NCI-H748 (cell line): ENCODE measurements around the gene MXI1.
"Not testable (repeated sequence)": the region's sequence is repeated elsewhere in the genome, so short reads cannot be mapped to it uniquely, and the experiment has no call there.

ENCODE experiments used
- DNase-seq: peaks from one replicate; lab custom pipeline; 2025; ENCODE audit not compliant: unreplicated experiment; lab: John Stamatoyannopoulos, UW

MXI1 gene

GRCh38 chr10:110272995-110273394 is 65.6 kb downstream of the MXI1 start:
- not testable (repeated sequence) for DNase-seq

- no peak for DNase-seq
Measured at GRCh38 chr10:110273474-110273873, 66.1 kb downstream of the MXI1 start.

GRCh38 chr10:110274072-110274627 is 66.7 kb downstream of the MXI1 start:
- no peak for DNase-seq

GRCh38 chr10:110274647-110275046 is 67.2 kb downstream of the MXI1 start:
- DNase-seq = no peak

GRCh38 chr10:110275128-110275729 is 67.8 kb downstream of the MXI1 start:
- DNase-seq = no peak

- DNase-seq = no peak
Measured at GRCh38 chr10:110276603-110277002, 69.2 kb downstream of the MXI1 start.

GRCh38 chr10:110277591-110277990 is 70.2 kb downstream of the MXI1 start:
- DNase-seq = no peak

- DNase-seq = no peak
Measured at GRCh38 chr10:110278562-110279406, 71.4 kb downstream of the MXI1 start.

GRCh38 chr10:110279407-110279986 is 72.1 kb downstream of the MXI1 start:
- peak; percentile 47 for DNase-seq

GRCh38 chr10:110284262-110284661 is 76.9 kb downstream of the MXI1 start:
- DNase-seq = no peak

GRCh38 chr10:110285501-110285900 is 78.1 kb downstream of the MXI1 start:
- DNase-seq = no peak

- DNase-seq = no peak
Measured at GRCh38 chr10:110286841-110287240, 79.4 kb downstream of the MXI1 start.

- no peak for DNase-seq
Measured at GRCh38 chr10:110296966-110297365, 89.6 kb downstream of the MXI1 start.

- no peak for DNase-seq
Measured at GRCh38 chr10:110300486-110300986, 93.1 kb downstream of the MXI1 start.

GRCh38 chr10:110303681-110304080 is 96.3 kb downstream of the MXI1 start:
- no peak for DNase-seq

- DNase-seq = peak; percentile 53
Measured at GRCh38 chr10:110304394-110304779, 97.0 kb downstream of the MXI1 start.

GRCh38 chr10:110304780-110305421 is 97.5 kb downstream of the MXI1 start, which contains the start of gene SMNDC1:
Gene SMNDC1, minus strand, starts transcription at chr10:110304920. Its CDS starts 1,333 bp downstream, at chr10:110303587.
- DNase-seq = peak; percentile 97

- peak; percentile 59 for DNase-seq
Measured at GRCh38 chr10:110305767-110306451, 98.5 kb downstream of the MXI1 start.

GRCh38 chr10:110306452-110306768 is 99.0 kb downstream of the MXI1 start:
- no peak for DNase-seq

GRCh38 chr10:110307805-110308204 is 100.4 kb downstream of the MXI1 start:
- no peak for DNase-seq

- no peak for DNase-seq
Measured at GRCh38 chr10:110310741-110311140, 103.3 kb downstream of the MXI1 start.
